A549 (cell line): ENCODE measurements around the gene HJV. TPM values are rescaled to one million over a fixed set of nuclear protein-coding genes. Genes with fewer than 3 reads are reported as not detected.

Experiments
- ATAC-seq, 2 experiments: fragments of 200-7000 bp in 1 of 2; fragments of >200 bp in 1 of 2; cut with Nextera tagmentation in 1 of 2; cut with Tn5 transposase in 1 of 2; 3 replicates each; pipeline versions ENCODE4 v1.8.0 to v1.9.1; 2018 to 2020; ENCODE audit warnings: mild to moderate bottlenecking in 1 of 2, moderate library complexity in 1 of 2
- CTCF ChIA-PET: fragments of 300-600 bp; sonication (Branson Sonifier 250); formaldehyde crosslinking; extraction: SDS; loops from one replicate; lab custom pipeline; 2021; ENCODE audit warnings: antibody characterized with exemption, inconsistent platforms; lab: Yijun Ruan, JAX
- POLR2A ChIA-PET: fragments of 350-600 bp; formaldehyde crosslinking; extraction: SDS; loops from one replicate; lab custom pipeline; 2021; ENCODE audit warnings: antibody characterized with exemption, inconsistent platforms; lab: Yijun Ruan, JAX
- DNase-seq, 2 experiments: peaks; one replicate each; pipeline versions ENCODE4 v3.0.0 to v3.0.0-alpha.2; 2011 to 2016; ENCODE audit warnings: low read depth in 1 of 2, low spot score in 1 of 2
- FAIRE-seq: peaks from 2 replicates; lab custom pipeline; 2011; peaks lifted over from hg19 to GRCh38; lab: Jason Lieb, UNC
- H3K27ac ChIP-seq, 2 experiments: fragments of >200 bp; sonication (Bioruptor Twin); formaldehyde crosslinking; 3 replicates each; pipeline ENCODE4 v1.5.1; 2016 to 2017
- H3K4me1 ChIP-seq: fragments of >200 bp; sonication (Bioruptor Twin); formaldehyde crosslinking; 3 replicates; pipeline ENCODE4 v1.6.1; 2016
- H3K4me2 ChIP-seq: fragments of >200 bp; sonication (Bioruptor Twin); formaldehyde crosslinking; 3 replicates; pipeline ENCODE4 v1.6.1; 2016
- H3K4me3 ChIP-seq: fragments of >200 bp; sonication (Bioruptor Twin); formaldehyde crosslinking; 3 replicates; pipeline ENCODE4 v1.5.1; 2016
- H3K9me3 ChIP-seq: fragments of >200 bp; sonication (Bioruptor Twin); formaldehyde crosslinking; 3 replicates; pipeline ENCODE4 v1.6.1; 2016
- BHLHE40 ChIP-seq: IDR thresholded peaks from 2 replicates; pipeline ENCODE4 v1.6.1; 2012; ENCODE audit warnings: low read depth, low read length, inconsistent platforms
- CBX2 ChIP-seq: fragments of 200-600 bp; sonication (generic); IDR thresholded peaks from 2 replicates; pipeline ENCODE4 v1.6.1; 2016; ENCODE audit warnings: low read depth, mild to moderate bottlenecking, borderline replicate concordance
- CHD2 ChIP-seq: fragments of 150-350 bp; IDR thresholded peaks from 2 replicates; pipeline ENCODE4 v1.6.1; 2014; ENCODE audit warnings: low read length; ENCODE audit not compliant: partially characterized antibody
- CHD4 ChIP-seq: fragments of 200-600 bp; sonication (generic); IDR thresholded peaks from 2 replicates; pipeline ENCODE4 v1.6.1; 2016; ENCODE audit warnings: antibody characterized with exemption, mild to moderate bottlenecking, borderline replicate concordance
- E2F6 ChIP-seq: IDR thresholded peaks from 2 replicates; pipeline ENCODE4 v1.6.1; 2012; ENCODE audit warnings: low read depth, borderline replicate concordance
- EHMT2 ChIP-seq: fragments of 200-600 bp; sonication (generic); IDR thresholded peaks from 2 replicates; pipeline ENCODE4 v1.6.1; 2016; ENCODE audit warnings: antibody characterized with exemption, low read depth, mild to moderate bottlenecking, moderate library complexity
- ELK1 ChIP-seq: fragments of 150-350 bp; IDR thresholded peaks from 2 replicates; pipeline ENCODE4 v1.6.1; 2014; ENCODE audit warnings: low read depth, mild to moderate bottlenecking, low read length
- FOSB ChIP-seq: fragments of 250-450 bp; sonication (Bioruptor Pico); IDR thresholded peaks from 2 replicates; pipeline ENCODE4 v1.5.0; 2020; ENCODE audit warnings: mild to moderate bottlenecking, moderate library complexity
- HES2 ChIP-seq: fragments of >200 bp; sonication (Bioruptor Twin); formaldehyde crosslinking; IDR thresholded peaks from 2 replicates; pipeline ENCODE4 v1.6.1; 2016
- HOXA7 ChIP-seq: fragments of 250-450 bp; sonication (Bioruptor Pico); IDR thresholded peaks from 2 replicates; pipeline ENCODE4 v1.5.0; 2020; ENCODE audit warnings: mild to moderate bottlenecking, moderate library complexity
- HOXB13 ChIP-seq: fragments of 250-450 bp; sonication (Bioruptor Pico); IDR thresholded peaks from 2 replicates; pipeline ENCODE4 v1.5.0; 2020; ENCODE audit warnings: low read depth, mild to moderate bottlenecking, moderate library complexity
- KDM1A ChIP-seq: fragments of 200-600 bp; sonication (generic); IDR thresholded peaks from 2 replicates; pipeline ENCODE4 v1.6.1; 2016; ENCODE audit warnings: low read depth, mild to moderate bottlenecking
- MAX ChIP-seq: IDR thresholded peaks from 2 replicates; pipeline ENCODE4 v1.6.1; 2012
- MAZ ChIP-seq: fragments of 150-350 bp; IDR thresholded peaks from 2 replicates; pipeline ENCODE4 v1.6.1; 2014; ENCODE audit warnings: antibody characterized with exemption, low read depth, low read length, borderline replicate concordance
- NFE2L2 ChIP-seq: fragments of 150-350 bp; conservative IDR thresholded peaks from 2 replicates; pipeline ENCODE4 v1.6.1; 2014; ENCODE audit warnings: low read length
- NPAS2 ChIP-seq: fragments of 250-450 bp; sonication (Bioruptor Pico); IDR thresholded peaks from 2 replicates; pipeline ENCODE4 v1.8.0; 2022; ENCODE audit warnings: mild to moderate bottlenecking, moderate library complexity, borderline replicate concordance
- NR3C1 ChIP-seq: fragments of >200 bp; sonication (Bioruptor Twin); formaldehyde crosslinking; IDR thresholded peaks from 3 replicates; pipeline ENCODE4 v1.6.1; 2017
- PBX3 ChIP-seq: IDR thresholded peaks from 2 replicates; pipeline ENCODE4 v1.6.1; 2012
- RCOR1 ChIP-seq: fragments of 150-350 bp; IDR thresholded peaks from 2 replicates; pipeline ENCODE4 v1.6.1; 2014; ENCODE audit warnings: antibody characterized with exemption, low read length, low read depth
- SREBF2 ChIP-seq: fragments of 450-650 bp; IDR thresholded peaks from 2 replicates; pipeline ENCODE4 v1.6.1; 2014; ENCODE audit warnings: mild to moderate bottlenecking, moderate library complexity
- TFCP2L1 ChIP-seq: fragments of 250-450 bp; sonication (Bioruptor Pico); IDR thresholded peaks from 2 replicates; pipeline ENCODE4 v1.5.0; 2021; ENCODE audit warnings: mild to moderate bottlenecking
- TP53 ChIP-seq: fragments of 250-450 bp; sonication (Bioruptor Pico); IDR thresholded peaks from 2 replicates; pipeline ENCODE4 v1.5.0; 2021; ENCODE audit warnings: mild to moderate bottlenecking, moderate library complexity
- ZC3H11A ChIP-seq: fragments of 450-650 bp; IDR thresholded peaks from 2 replicates; pipeline ENCODE4 v1.6.1; 2014; ENCODE audit warnings: antibody characterized with exemption, mild to moderate bottlenecking
- ZSCAN20 ChIP-seq: fragments of 250-450 bp; sonication (Bioruptor Pico); IDR thresholded peaks from 2 replicates; pipeline ENCODE4 v1.8.0; 2022; ENCODE audit warnings: mild to moderate bottlenecking, moderate library complexity
- WGBS: methylation state at CpG from one replicate; pipeline ENCODE4 v1.1.6; 2017; ENCODE audit errors: missing lambda C conversion rate; 5-methylcytosine and 5-hydroxymethylcytosine counted together
- polyA plus RNA-seq, 4 experiments: library from polyadenylated mRNA; depleted of rRNA in 3 of 4; stranded (reverse); fragments of >200 nt; fragmentation: RNase III in 1 of 4; extraction: RNeasy Plus Mini Kit Qiagen cat#74134 plus additional on column Dnase treatment in 1 of 4; gene quantifications; 2 replicates in 3 of 4; 3 replicates in 1 of 4; pipeline ENCODE4 v1.2.3, GENCODE V29; 2011 to 2017

Gene HJV
- polyA plus RNA-seq, 2 of the 4 experiments (the other 2 are of a cell fraction) = not detected

- H3K4me2 ChIP-seq = no peak overlapping the region
- no peak overlapping the region for H3K4me3 ChIP-seq
- WGBS = 71% methylated on average over 6 of the region's 6 CpGs
- TF ChIP-seq SREBF2 (no peak), PBX3 (no peak), NR3C1 (no peak), MAZ (no peak), CHD2 (no peak), TFCP2L1 (CRISPR knock-in tag) (no peak), E2F6 (no peak), HES2 (no peak), FOSB (no peak), CHD4 (no peak), KDM1A (no peak), RCOR1 (no peak), MAX (no peak), NFE2L2 (no peak), ELK1 (no peak), HOXA7 (no peak), BHLHE40 (no peak), NPAS2 (no peak)
- ATAC-seq = no peak
- H3K27ac ChIP-seq = no peak overlapping the region
- H3K9me3 ChIP-seq = no peaks in the 10 kb centered on the region
- FAIRE-seq = no peak
- no peak for DNase-seq
- H3K4me1 ChIP-seq = peaks cover 3% of the 10 kb centered on the region; the same call in 1 of the 3 replicates
- ChIA-PET CTCF (interaction anchor here (1.1 to 24.2 kb wide), 5 partner anchors 15 to 149 kb away, joined by 3 to 566 read pairs (median 7); partner anchors contain the start of genes HJV and NUDT17), POLR2A (no interaction called here)
Measured at GRCh38 chr1:145993618-145994390, 27.7 kb downstream of the HJV start.

- ChIA-PET POLR2A (no interaction called here), CTCF (interaction anchor here (0.8 to 24.2 kb wide), 4 partner anchors 14 to 78 kb away, joined by 3 to 566 read pairs (median 76); partner anchors contain the start of gene HJV)
- Histone ChIP-seq H3K4me2 (no peak overlapping the region), H3K27ac (no peak overlapping the region), H3K4me1 (peaks cover 3% of the 10 kb centered on the region; the same call in 1 of the 3 replicates), H3K4me3 (no peak overlapping the region), H3K9me3 (no peaks in the 10 kb centered on the region)
- DNase-seq (no peak), FAIRE-seq (no peak), ATAC-seq (no peak)
- TF ChIP-seq HOXB13 (CRISPR knock-in tag) = no peak
- TF ChIP-seq EHMT2 = no peak
- no peak for TF ChIP-seq TP53 (CRISPR knock-in tag)
- no peak for TF ChIP-seq CBX2
- TF ChIP-seq ZC3H11A = no peak
- TF ChIP-seq ZSCAN20 = no peak
- 82% methylated on average over 5 of the region's 5 CpGs for WGBS
Measured at GRCh38 chr1:145992958-145993617, 28.4 kb downstream of the HJV start.
